GM20000 (cell line): ENCODE measurements around the gene ENTR1.
"Not testable (repeated sequence)": the region's sequence is repeated elsewhere in the genome, so short reads cannot be mapped to it uniquely, and the experiment has no call there.

Source experiments
- DNase-seq: peaks from one replicate; pipeline ENCODE4 v3.0.0; 2012; ENCODE audit warnings: low spot score
- CTCF ChIP-seq: IDR thresholded peaks from 2 replicates; pipeline ENCODE4 v1.5.1; 2012; ENCODE audit warnings: mild to moderate bottlenecking, control low read depth; ENCODE audit errors: extremely low read depth, missing control alignments

The ENTR1 gene

DNA sequence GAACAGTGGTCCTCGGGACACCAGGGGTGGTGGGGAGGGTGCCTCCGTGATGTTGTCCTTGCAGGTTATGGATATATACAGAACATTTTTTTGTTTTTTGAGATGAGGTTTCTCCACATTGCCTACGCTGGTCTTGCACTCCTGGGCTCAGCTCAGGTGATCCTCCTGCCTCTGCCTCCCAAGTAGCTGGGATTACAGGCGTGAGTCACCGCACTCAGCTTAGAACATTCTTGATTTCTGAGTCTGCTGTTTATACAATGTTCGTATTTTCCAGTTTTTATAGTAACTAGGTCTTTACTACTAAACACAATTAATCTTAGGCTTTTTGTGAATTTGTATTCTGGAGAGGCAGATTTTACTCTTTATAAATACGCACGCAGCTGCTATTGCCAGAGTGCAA lies 6.0 kb upstream of the ENTR1 start:
- TF ChIP-seq CTCF = no peak

DNA sequence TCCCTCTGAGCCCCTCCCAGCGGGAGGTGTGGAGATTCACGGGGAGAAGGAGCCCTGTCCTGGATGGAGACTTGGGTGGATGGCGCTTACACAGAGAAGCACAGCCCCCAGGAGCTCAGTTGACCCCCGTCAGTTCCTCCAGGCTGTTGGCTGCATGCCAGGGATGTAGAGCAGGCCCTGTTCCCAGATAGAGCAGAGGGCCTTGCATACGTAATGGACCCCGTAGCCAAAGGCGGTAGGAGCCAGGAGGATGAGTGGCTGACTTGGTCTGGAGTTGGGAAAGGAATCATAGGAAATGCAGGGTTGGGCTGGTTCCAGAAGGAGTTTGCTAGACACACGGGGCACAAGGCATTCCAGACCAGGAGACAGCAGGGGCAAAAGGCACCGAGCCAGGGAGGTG lies 2.5 kb upstream of the ENTR1 start:
- DNase-seq = no peak
- no peak for TF ChIP-seq CTCF

More for the DNA sequence above, 6.0 kb upstream of the ENTR1 start:
- DNase-seq = no peak

GRCh38 chr9:136411378-136411777 lies 964 bp upstream of the ENTR1 start:
- no peak for TF ChIP-seq CTCF
- no peak for DNase-seq

- peak; percentile 63 for DNase-seq
- TF ChIP-seq CTCF = no peak
These were observed 608 bp downstream of the ENTR1 start for GRCh38 chr9:136409557-136410455.

DNA sequence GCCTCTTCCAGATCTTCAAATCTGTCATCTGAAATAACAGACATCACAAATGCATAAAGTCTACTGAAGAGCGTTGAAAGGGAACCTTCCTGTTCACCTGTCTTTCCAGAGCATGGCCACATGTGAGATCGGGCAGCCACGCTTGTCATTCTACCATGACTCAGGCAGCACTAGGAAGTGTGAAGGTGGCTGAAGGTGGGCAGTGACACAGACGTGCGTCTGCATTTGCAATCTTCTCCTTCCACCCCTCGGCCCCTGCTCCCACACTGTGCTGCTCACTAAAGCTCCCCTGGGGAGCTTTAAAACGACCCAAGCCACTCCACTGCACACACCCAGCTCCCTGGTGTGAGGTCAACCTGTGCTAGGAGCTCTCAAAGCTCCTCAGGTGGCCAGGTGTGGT lies 2.5 kb downstream of the ENTR1 start:
- DNase-seq = no peak
- TF ChIP-seq CTCF = no peak

DNA sequence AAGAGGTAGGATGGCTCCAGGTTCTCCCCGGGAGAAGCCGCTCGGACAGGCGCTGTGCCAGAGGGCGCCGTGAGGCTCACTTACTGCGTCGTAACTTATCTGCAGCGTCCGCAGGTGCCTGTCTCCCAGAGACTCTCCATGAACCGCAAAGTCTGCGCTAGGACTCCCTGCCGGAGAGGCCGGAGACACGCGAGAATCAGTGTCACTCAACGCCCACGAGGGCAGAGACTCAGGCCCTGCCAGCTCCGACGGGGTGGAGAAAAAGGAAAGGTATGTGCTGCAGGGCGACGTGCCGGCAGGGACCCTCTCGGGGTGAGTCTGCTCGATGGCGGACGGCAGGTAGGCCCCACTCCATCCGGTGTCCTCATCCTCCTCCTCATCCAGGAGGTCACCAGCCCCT lies 3.4 kb downstream of the ENTR1 start:
- DNase-seq = not testable (repeated sequence)

GRCh38 chr9:136405904-136406303 lies 4.5 kb downstream of the ENTR1 start:
- DNase-seq = not testable (repeated sequence)

DNA sequence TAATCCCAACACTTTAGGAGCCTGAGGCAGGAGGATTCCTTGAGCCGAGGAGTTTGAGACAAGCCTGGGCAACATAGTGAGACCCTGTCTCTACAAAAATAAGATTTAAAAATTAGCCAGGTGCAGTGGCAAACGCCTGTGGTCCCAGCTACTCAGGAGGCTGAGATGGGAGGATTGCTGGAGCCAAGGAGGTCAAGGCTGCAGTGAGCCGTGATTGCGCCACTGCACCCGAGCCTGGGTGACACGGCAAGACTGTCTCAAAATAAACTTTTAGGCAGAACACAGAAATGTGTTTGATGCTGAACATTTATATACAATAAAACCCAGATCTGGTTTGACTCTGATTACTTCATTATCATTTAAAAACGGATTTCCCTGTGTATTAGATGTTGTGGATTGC lies 4.9 kb downstream of the ENTR1 start:
- no peak for TF ChIP-seq CTCF
- no peak for DNase-seq

- no peak for TF ChIP-seq CTCF
- no peak for DNase-seq
These were observed 5.6 kb downstream of the ENTR1 start for GRCh38 chr9:136404801-136405136.
